K562 (cell line): ENCODE results near the gene AFF3. TPM values are rescaled to one million over a fixed set of nuclear protein-coding genes. Genes with fewer than 3 reads are reported as not detected.

Source experiments
- ATAC-seq: fragments of 200-7000 bp; cut with Tn5 transposase; 3 replicates; pipeline ENCODE4 v1.9.1; 2020; ENCODE audit warnings: moderate library complexity
- BruUV-seq: library from RNA; stranded (reverse); fragments of 400-500 nt; replicated peaks from 2 replicates; lab custom pipeline; 2021; lab: Mats Ljungman, UMichigan
- CTCF ChIA-PET: fragments of 300-600 bp; formaldehyde crosslinking; extraction: SDS; loops from one replicate; lab custom pipeline; 2021; ENCODE audit warnings: low intra/inter-chr PET ratio; lab: Yijun Ruan, JAX
- POLR2A ChIA-PET: fragments of 300-600, 350-650 bp; sonication (Branson Sonifier 250); formaldehyde crosslinking; extraction: SDS; loops from one replicate; lab custom pipeline; 2021; ENCODE audit warnings: antibody characterized with exemption, inconsistent platforms; lab: Yijun Ruan, JAX
- DNase-seq, 4 experiments: peaks; one replicate each; pipeline versions ENCODE4 v3.0.0 to v3.0.0-alpha.2; 2011 to 2018; ENCODE audit warnings: low spot score in 3 of 4, mixed read lengths in 3 of 4; ENCODE audit errors: extremely low read depth in 1 of 4
- FAIRE-seq: peaks from 2 replicates; lab custom pipeline; 2011; peaks lifted over from hg19 to GRCh38; lab: Jason Lieb, UNC
- H2AFZ ChIP-seq: 2 replicates; pipeline ENCODE4 v1.6.0; 2011; ENCODE audit warnings: low read depth, low read length, control low read depth, inconsistent platforms
- H3K27ac ChIP-seq: fragments of 200-600 bp; 3 replicates; pipeline ENCODE4 v1.8.0; 2011; ENCODE audit warnings: low read depth, mild to moderate bottlenecking, control low read depth, inconsistent platforms, low read length, moderate library complexity, mixed read lengths; ENCODE audit errors: extremely low read depth
- H3K27me3 ChIP-seq, 2 experiments: fragments of 300-600 bp in 1 of 2; 2 replicates in 1 of 2; 3 replicates in 1 of 2; pipeline versions ENCODE4 v1.6.0 to v1.8.0; 2011; ENCODE audit warnings: inconsistent platforms in 2 of 2, low read length in 2 of 2, mild to moderate bottlenecking in 1 of 2, mixed read lengths in 1 of 2, moderate library complexity in 1 of 2; ENCODE audit not compliant: control insufficient read depth in 2 of 2, insufficient read depth in 2 of 2
- H3K36me3 ChIP-seq: fragments of 300-600 bp; 3 replicates; pipeline ENCODE4 v1.8.0; 2011; ENCODE audit warnings: mild to moderate bottlenecking, low read length, inconsistent platforms; ENCODE audit not compliant: control insufficient read depth, insufficient read depth
- H3K4me1 ChIP-seq, 2 experiments: fragments of 200-600 bp in 1 of 2; replicated peaks in 1 of 2; 2 replicates in 1 of 2; 3 replicates in 1 of 2; pipeline versions ENCODE4 v1.5.1 to v1.8.0; 2011; ENCODE audit warnings: inconsistent platforms in 2 of 2, low read length in 2 of 2, mild to moderate bottlenecking in 1 of 2, mixed read lengths in 1 of 2, moderate library complexity in 1 of 2; ENCODE audit not compliant: control insufficient read depth in 2 of 2, insufficient read depth in 2 of 2
- H3K4me2 ChIP-seq: 2 replicates; pipeline ENCODE4 v1.6.1; 2011; ENCODE audit warnings: low read length, control low read depth, inconsistent platforms, mixed read lengths; ENCODE audit not compliant: insufficient read depth
- H3K4me3 ChIP-seq: fragments of 200-600 bp; sonication (generic), shearing (Covaris generic); 2 replicates; pipeline ENCODE4 v1.5.1; 2016; ENCODE audit warnings: control low read depth, inconsistent platforms
- H3K79me2 ChIP-seq: fragments of 200-600 bp; 3 replicates; pipeline ENCODE4 v1.8.0; 2011; ENCODE audit warnings: low read length, inconsistent platforms; ENCODE audit not compliant: control insufficient read depth, insufficient read depth
- H3K9ac ChIP-seq, 2 experiments: 2 replicates each; pipeline versions ENCODE4 v1.6.0 to v1.6.1; 2011; ENCODE audit warnings: low read depth in 2 of 2, low read length in 2 of 2, control low read depth in 1 of 2, inconsistent platforms in 1 of 2, mild to moderate bottlenecking in 1 of 2, mixed read lengths in 1 of 2; ENCODE audit not compliant: insufficient read depth in 1 of 2
- H3K9me1 ChIP-seq: one replicate; pipeline ENCODE4 v1.6.0; 2011; ENCODE audit warnings: inconsistent platforms, mild to moderate bottlenecking, low read length, moderate library complexity; ENCODE audit not compliant: control insufficient read depth, insufficient read depth
- H3K9me3 ChIP-seq: replicated peaks from 2 replicates; pipeline ENCODE4 v1.5.1; 2011; ENCODE audit warnings: low read depth, low read length, inconsistent platforms; ENCODE audit not compliant: control insufficient read depth, insufficient read depth
- H4K20me1 ChIP-seq: replicated peaks from 2 replicates; pipeline ENCODE4 v1.6.1; 2011; ENCODE audit warnings: low read length, inconsistent platforms, mixed read lengths; ENCODE audit not compliant: control insufficient read depth, insufficient read depth
- HNRNPK ChIP-seq: fragments of 200-400 bp; formaldehyde crosslinking; IDR thresholded peaks from one replicate; pipeline ENCODE4 v1.6.1; 2018; ENCODE audit warnings: mild to moderate bottlenecking, low read depth, low read length; ENCODE audit not compliant: poor library complexity, severe bottlenecking
- HOMEZ ChIP-seq: fragments of 250-450 bp; sonication (Bioruptor Pico); IDR thresholded peaks from 2 replicates; pipeline ENCODE4 v1.4.0; 2020; ENCODE audit warnings: mild to moderate bottlenecking, moderate library complexity
- MTA3 ChIP-seq: fragments of 450-650 bp; formaldehyde crosslinking; IDR thresholded peaks from 2 replicates; pipeline ENCODE4 v1.6.1; 2017; ENCODE audit warnings: mild to moderate bottlenecking, borderline replicate concordance
- NFRKB ChIP-seq: fragments of 450-650 bp; IDR thresholded peaks from 2 replicates; pipeline ENCODE4 v1.6.1; 2016; ENCODE audit warnings: low read depth
- PML ChIP-seq: IDR thresholded peaks from 2 replicates; pipeline ENCODE4 v1.6.1; 2012; ENCODE audit warnings: low read length, inconsistent platforms
- RBM15 ChIP-seq: fragments of 200-400 bp; formaldehyde crosslinking; IDR thresholded peaks from 2 replicates; pipeline ENCODE4 v1.6.1; 2018; ENCODE audit warnings: mild to moderate bottlenecking, low read length, moderate library complexity; ENCODE audit not compliant: insufficient read depth
- RFX1 ChIP-seq: fragments of 450-650 bp; IDR thresholded peaks from 2 replicates; pipeline ENCODE4 v1.6.1; 2016; ENCODE audit warnings: mild to moderate bottlenecking, moderate library complexity
- SMC3 ChIP-seq: conservative IDR thresholded peaks from 2 replicates; pipeline ENCODE4 v1.6.1; 2011; ENCODE audit warnings: low read depth, low read length, improper control_type of control experiment; ENCODE audit not compliant: insufficient read depth
- SNIP1 ChIP-seq: fragments of 450-650 bp; IDR thresholded peaks from 2 replicates; pipeline ENCODE4 v1.7.1; 2017; ENCODE audit warnings: low read depth, mild to moderate bottlenecking
- TAF1 ChIP-seq: IDR thresholded peaks from 2 replicates; pipeline ENCODE4 v1.6.1; 2011; ENCODE audit warnings: mild to moderate bottlenecking, low read length, moderate library complexity; ENCODE audit not compliant: insufficient read depth, control insufficient read depth, severe bottlenecking; ENCODE audit errors: extremely low read depth
- THRB ChIP-seq: fragments of 450-650 bp; formaldehyde crosslinking; conservative IDR thresholded peaks from 2 replicates; pipeline ENCODE4 v1.4.0; 2022; ENCODE audit warnings: mild to moderate bottlenecking, missing genetic modification characterization
- ZHX1 ChIP-seq: fragments of 150-350 bp; conservative IDR thresholded peaks from 2 replicates; pipeline ENCODE4 v1.6.1; 2014; ENCODE audit warnings: low read length
- WGBS: fragments of 100-300 bp; shearing (Covaris generic); methylation state at CpG from one replicate; pipeline ENCODE4 v1.1.6; 2016; ENCODE audit warnings: low coverage, mixed read lengths; ENCODE audit not compliant: insufficient coverage; ENCODE audit errors: missing lambda C conversion rate; 5-methylcytosine and 5-hydroxymethylcytosine counted together
- in situ Hi-C: fragments of 300-500 bp; cut with MboI; formaldehyde crosslinking; loops from 4 replicates; pipeline ENCODE4 v1.15.0; 2018; ENCODE audit warnings: inconsistent platforms, mixed read lengths
- intact Hi-C: fragments of 100-400 bp; cut with micrococcal nuclease; formaldehyde crosslinking; loops from 2 replicates; pipeline ENCODE4 v1.14.2; 2022
- polyA plus RNA-seq, 8 experiments: library from polyadenylated mRNA; depleted of rRNA in 4 of 8; stranded (reverse) in 5 of 8; unstranded in 3 of 8; fragments of >200 nt; fragmentation: Nextera tagmentation in 2 of 8; fragmentation: Illumina TruSeq in 1 of 8; extraction: Ambion mirVana in 2 of 8; extraction: Trizol in 1 of 8; gene quantifications; 2 replicates each; pipeline versions ENCODE4 v1.2.1 to v1.2.3, GENCODE V29; 2011 to 2014; ENCODE audit warnings: inconsistent platforms in 1 of 8, missing spikeins in 1 of 8
- total RNA-seq, 7 experiments: library from RNA; depleted of rRNA in 6 of 7; stranded (reverse); fragments of >200 nt in 6 of 7; fragmentation: Illumina TruSeq in 2 of 7; extraction: Trizol in 2 of 7; gene quantifications; 2 replicates each; pipeline versions ENCODE4 v1.2.1 to v1.2.3, GENCODE V29; 2011 to 2021; ENCODE audit warnings: low replicate concordance in 1 of 7
- TF ChIP-seq, protein P1 (sequence below): fragments of 250-450 bp; sonication (Bioruptor Pico); IDR thresholded peaks from 2 replicates; pipeline ENCODE4 v1.4.0; 2020; ENCODE audit warnings: mild to moderate bottlenecking, moderate library complexity, borderline replicate concordance

Gene AFF3
- total and polyA plus RNA-seq, 9 of the 15 experiments (the other 6 are each of a cell fraction or from before 2014, with no cell fraction given), result 0.02 to 0.11 TPM; not detected in 7

DNA sequence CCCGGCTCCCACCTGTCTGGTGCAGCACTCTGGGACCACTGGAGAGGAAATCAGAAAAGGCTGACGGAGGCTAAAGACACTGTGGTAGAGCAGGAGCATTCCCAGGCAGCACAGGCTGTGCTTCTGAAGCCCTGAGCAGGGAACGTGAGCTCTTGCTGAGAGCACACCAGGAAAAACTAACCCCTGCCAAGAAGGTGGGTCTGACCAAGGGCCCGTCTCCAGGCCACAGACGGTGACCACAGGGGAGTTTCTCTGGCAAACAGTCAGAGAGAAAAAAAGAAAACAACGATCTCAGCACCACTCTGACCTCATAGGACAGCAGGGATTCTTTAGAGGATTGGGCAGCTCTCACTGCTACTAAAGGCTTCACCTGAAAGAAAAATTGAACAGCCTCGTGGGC, 201.4 kb downstream of the AFF3 start:
- H3K4me3 ChIP-seq, result no peak overlapping the region
- H3K9ac ChIP-seq, result no peak overlapping the region
- H3K4me2 ChIP-seq, result no peak overlapping the region
- 0% methylated on average over 7 of the region's 7 CpGs for WGBS
- ChIA-PET POLR2A (interaction anchor here (0.9 kb wide), 1 partner anchor 49 kb away, joined by 3 read pairs; no protein-coding TSS in a partner anchor), CTCF (no interaction called here)
- no peak overlapping the region for H3K27ac ChIP-seq
- H2AFZ ChIP-seq, result no peak overlapping the region
- intact Hi-C loops, result no loop called here
- ATAC-seq, result no peak
- no peaks in the 10 kb centered on the region for H3K9me1 ChIP-seq
- DNase-seq, result no peak
- in situ Hi-C loops, result no loop called here
- H3K79me2 ChIP-seq, result no peaks in the 10 kb centered on the region
- no peaks in the 10 kb centered on the region for H4K20me1 ChIP-seq
- H3K27me3 ChIP-seq, result peaks cover 4 to 7% of the 10 kb centered on the region in 2 experiments; a peak in 3 of 5 replicates
- H3K36me3 ChIP-seq, result no peaks in the 10 kb centered on the region
- no peak for FAIRE-seq
- BruUV-seq, result no TSS peak
- no peaks in the 10 kb centered on the region for H3K9me3 ChIP-seq
- no peaks in the 10 kb centered on the region for H3K4me1 ChIP-seq
- TF ChIP-seq MTA3 (no peak), SNIP1 (no peak), RBM15 (no peak), HNRNPK (no peak), HOMEZ (no peak), PML (no peak), NFRKB (no peak), RFX1 (no peak), TAF1 (no peak), SMC3 (no peak), ZHX1 (no peak), THRB (CRISPR knock-in tag) (no peak)
- TF ChIP-seq, protein P1, sequence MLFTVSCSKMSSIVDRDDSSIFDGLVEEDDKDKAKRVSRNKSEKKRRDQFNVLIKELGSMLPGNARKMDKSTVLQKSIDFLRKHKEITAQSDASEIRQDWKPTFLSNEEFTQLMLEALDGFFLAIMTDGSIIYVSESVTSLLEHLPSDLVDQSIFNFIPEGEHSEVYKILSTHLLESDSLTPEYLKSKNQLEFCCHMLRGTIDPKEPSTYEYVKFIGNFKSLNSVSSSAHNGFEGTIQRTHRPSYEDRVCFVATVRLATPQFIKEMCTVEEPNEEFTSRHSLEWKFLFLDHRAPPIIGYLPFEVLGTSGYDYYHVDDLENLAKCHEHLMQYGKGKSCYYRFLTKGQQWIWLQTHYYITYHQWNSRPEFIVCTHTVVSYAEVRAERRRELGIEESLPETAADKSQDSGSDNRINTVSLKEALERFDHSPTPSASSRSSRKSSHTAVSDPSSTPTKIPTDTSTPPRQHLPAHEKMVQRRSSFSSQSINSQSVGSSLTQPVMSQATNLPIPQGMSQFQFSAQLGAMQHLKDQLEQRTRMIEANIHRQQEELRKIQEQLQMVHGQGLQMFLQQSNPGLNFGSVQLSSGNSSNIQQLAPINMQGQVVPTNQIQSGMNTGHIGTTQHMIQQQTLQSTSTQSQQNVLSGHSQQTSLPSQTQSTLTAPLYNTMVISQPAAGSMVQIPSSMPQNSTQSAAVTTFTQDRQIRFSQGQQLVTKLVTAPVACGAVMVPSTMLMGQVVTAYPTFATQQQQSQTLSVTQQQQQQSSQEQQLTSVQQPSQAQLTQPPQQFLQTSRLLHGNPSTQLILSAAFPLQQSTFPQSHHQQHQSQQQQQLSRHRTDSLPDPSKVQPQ (CRISPR knock-in tag), result no peak
